Measurements from ENCODE around the gene BICD2. TPM values are rescaled to one million over a fixed set of nuclear protein-coding genes. Genes with fewer than 3 reads are reported as not detected.

BICD2 gene
- total and polyA plus RNA-seq, 9 of the 15 experiments (the other 6 are each of a cell fraction or from before 2014, with no cell fraction given) = 3.6 to 23.4 (median 11.8) TPM

GRCh38 chr9:92715488-92716231 is 49.0 kb downstream of the BICD2 start:
- H3K4me3 ChIP-seq = no peak overlapping the region
- in situ Hi-C loops (cut with MboI) = loop anchor here (10.0 kb wide), 1 partner anchor 69 kb away; no protein-coding TSS in a partner anchor
- H3K79me2 ChIP-seq (ENCODE audit: control insufficient read depth, insufficient read depth, low read length) = no peaks in the 10 kb centered on the region; the same call in 2 of the 3 replicates
- ChIA-PET POLR2A (interaction anchor here (0.6 kb wide), 1 partner anchor 232 kb away, joined by 3 read pairs; no protein-coding TSS in a partner anchor), CTCF (ENCODE audit: low intra/inter-chr PET ratio) (interaction anchor here (0.7 to 2.9 kb wide), 2 partner anchors 75 to 590 kb away, joined by 3 to 26 read pairs; no protein-coding TSS in a partner anchor)
- no peak overlapping the region for H3K27ac ChIP-seq (ENCODE audit: extremely low read depth, low read depth, low read length)
- BruUV-seq (replicated peaks) = no TSS peak
- H3K4me2 ChIP-seq (ENCODE audit: insufficient read depth, low read length) = no peak overlapping the region
- no peaks in the 10 kb centered on the region for H3K9me1 ChIP-seq (ENCODE audit: control insufficient read depth, insufficient read depth, low read length)
- ATAC-seq = peak; percentile 60
- DNase-seq (ENCODE audit: extremely low read depth in 1 of 4, low spot score in 3 of 4) = peak; percentile 52 to 76 (median 58)
- FAIRE-seq = peak; percentile 46
- H2AFZ ChIP-seq (ENCODE audit: low read depth, low read length) = no peak overlapping the region
- H3K9me3 ChIP-seq (replicated peaks; ENCODE audit: control insufficient read depth, insufficient read depth, low read depth, low read length) = no peaks in the 10 kb centered on the region
- 70% methylated on average over 15 of the region's 17 CpGs for WGBS (ENCODE audit: insufficient coverage, low coverage, missing lambda C conversion rate)
- H3K4me1 ChIP-seq (replicated peaks in 1 of 2; ENCODE audit: control insufficient read depth in 2 of 2, insufficient read depth in 2 of 2, low read length in 2 of 2) = peaks cover 8 to 19% of the 10 kb centered on the region in 2 experiments
- peak overlapping the region in 1 of 2 experiments; percentile 75; a peak in 2 of 4 replicates for H3K9ac ChIP-seq (ENCODE audit: insufficient read depth in 1 of 2, low read depth in 2 of 2, low read length in 2 of 2)
- intact Hi-C loops (cut with micrococcal nuclease) = loop anchor here (1.0 kb wide), 1 partner anchor 75 kb away; no protein-coding TSS in a partner anchor
- no peaks in the 10 kb centered on the region for H3K27me3 ChIP-seq (ENCODE audit: control insufficient read depth in 2 of 2, insufficient read depth in 2 of 2, low read length in 2 of 2)
- H4K20me1 ChIP-seq (replicated peaks; ENCODE audit: control insufficient read depth, insufficient read depth, low read length) = peaks cover 19% of the 10 kb centered on the region
- peaks cover 95% of the 10 kb centered on the region; the same call in 2 of the 3 replicates for H3K36me3 ChIP-seq (ENCODE audit: control insufficient read depth, insufficient read depth, low read length)
- TF ChIP-seq, protein P1, sequence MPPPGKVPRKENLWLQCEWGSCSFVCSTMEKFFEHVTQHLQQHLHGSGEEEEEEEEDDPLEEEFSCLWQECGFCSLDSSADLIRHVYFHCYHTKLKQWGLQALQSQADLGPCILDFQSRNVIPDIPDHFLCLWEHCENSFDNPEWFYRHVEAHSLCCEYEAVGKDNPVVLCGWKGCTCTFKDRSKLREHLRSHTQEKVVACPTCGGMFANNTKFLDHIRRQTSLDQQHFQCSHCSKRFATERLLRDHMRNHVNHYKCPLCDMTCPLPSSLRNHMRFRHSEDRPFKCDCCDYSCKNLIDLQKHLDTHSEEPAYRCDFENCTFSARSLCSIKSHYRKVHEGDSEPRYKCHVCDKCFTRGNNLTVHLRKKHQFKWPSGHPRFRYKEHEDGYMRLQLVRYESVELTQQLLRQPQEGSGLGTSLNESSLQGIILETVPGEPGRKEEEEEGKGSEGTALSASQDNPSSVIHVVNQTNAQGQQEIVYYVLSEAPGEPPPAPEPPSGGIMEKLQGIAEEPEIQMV (tag; conservative IDR thresholded peaks at IDR 0.05; ENCODE audit: low read depth) = no peak
- TF ChIP-seq, protein P2, sequence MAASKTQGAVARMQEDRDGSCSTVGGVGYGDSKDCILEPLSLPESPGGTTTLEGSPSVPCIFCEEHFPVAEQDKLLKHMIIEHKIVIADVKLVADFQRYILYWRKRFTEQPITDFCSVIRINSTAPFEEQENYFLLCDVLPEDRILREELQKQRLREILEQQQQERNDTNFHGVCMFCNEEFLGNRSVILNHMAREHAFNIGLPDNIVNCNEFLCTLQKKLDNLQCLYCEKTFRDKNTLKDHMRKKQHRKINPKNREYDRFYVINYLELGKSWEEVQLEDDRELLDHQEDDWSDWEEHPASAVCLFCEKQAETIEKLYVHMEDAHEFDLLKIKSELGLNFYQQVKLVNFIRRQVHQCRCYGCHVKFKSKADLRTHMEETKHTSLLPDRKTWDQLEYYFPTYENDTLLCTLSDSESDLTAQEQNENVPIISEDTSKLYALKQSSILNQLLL (CRISPR knock-in tag; IDR thresholded peaks at IDR 0.05; ENCODE audit: borderline replicate concordance) = no peak
- no peak for TF ChIP-seq ZNF274 (IDR thresholded peaks at IDR 0.05; ENCODE audit: borderline replicate concordance, low read depth, low read length)
- TF ChIP-seq TARDBP (IDR thresholded peaks at IDR 0.05) = no peak
- no peak for TF ChIP-seq SMARCB1 (IDR thresholded peaks at IDR 0.05; ENCODE audit: insufficient read length, low read depth)
- no peak for TF ChIP-seq SP2 (IDR thresholded peaks at IDR 0.05; ENCODE audit: extremely low read depth, low read depth, low read length, poor library complexity, severe bottlenecking)
- TF ChIP-seq ZNF263 (CRISPR knock-in tag; IDR thresholded peaks at IDR 0.05; ENCODE audit: borderline replicate concordance) = no peak
- no peak for TF ChIP-seq L3MBTL2 (IDR thresholded peaks at IDR 0.05)
- TF ChIP-seq MBD1 (CRISPR knock-in tag; IDR thresholded peaks at IDR 0.05) = no peak
- no peak for TF ChIP-seq KDM4B (IDR thresholded peaks at IDR 0.05; ENCODE audit: borderline replicate concordance in 2 of 2, low read depth in 1 of 2)
- TF ChIP-seq RUNX1 (IDR thresholded peaks at IDR 0.05; ENCODE audit: low read depth) = no peak
- no peak for TF ChIP-seq TBP (optimal IDR thresholded peaks at IDR 0.05; ENCODE audit: low read depth, low read length)
- no peak for TF ChIP-seq ZNF766 (CRISPR knock-in tag; conservative IDR thresholded peaks at IDR 0.05)
- peak; percentile 52; the same call in 1 of the 2 replicates for TF ChIP-seq TFAP4 (CRISPR knock-in tag; IDR thresholded peaks at IDR 0.05; ENCODE audit: borderline replicate concordance)
